Measurements from ENCODE around the gene GSTA4.
"Not testable (repeated sequence)": the region's sequence is repeated elsewhere in the genome, so short reads cannot be mapped to it uniquely, and the experiment has no call there.

Gene GSTA4

DNA sequence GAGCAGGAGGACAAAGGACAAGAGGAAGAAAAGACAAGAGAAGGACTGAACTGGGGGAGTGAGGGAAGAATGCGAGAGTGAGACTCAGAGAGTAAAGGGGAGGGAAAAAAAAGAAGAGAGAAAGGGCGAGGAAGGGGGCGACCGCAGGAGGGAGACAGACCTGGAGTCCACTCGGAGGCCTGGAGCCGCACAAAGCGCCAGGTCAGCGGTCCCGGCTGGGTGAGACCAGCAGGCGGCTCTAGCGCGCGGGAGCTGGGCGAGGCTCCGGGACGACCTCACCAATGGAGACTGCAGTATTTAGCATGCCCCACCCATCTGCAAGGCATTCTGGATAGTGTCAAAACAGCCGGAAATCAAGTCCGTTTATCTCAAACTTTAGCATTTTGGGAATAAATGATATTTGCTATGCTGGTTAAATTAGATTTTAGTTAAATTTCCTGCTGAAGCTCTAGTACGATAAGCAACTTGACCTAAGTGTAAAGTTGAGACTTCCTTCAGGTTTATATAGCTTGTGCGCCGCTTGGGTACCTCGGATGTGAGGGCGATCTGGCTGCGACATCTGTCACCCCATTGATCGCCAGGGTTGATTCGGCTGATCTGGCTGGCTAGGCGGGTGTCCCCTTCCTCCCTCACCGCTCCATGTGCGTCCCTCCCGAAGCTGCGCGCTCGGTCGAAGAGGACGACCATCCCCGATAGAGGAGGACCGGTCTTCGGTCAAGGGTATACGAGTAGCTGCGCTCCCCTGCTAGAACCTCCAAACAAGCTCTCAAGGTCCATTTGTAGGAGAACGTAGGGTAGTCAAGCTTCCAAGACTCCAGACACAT lies at the start of gene GSTA4:
TSS of gene GSTA4 (minus strand) at position 196 of the 824 bp plus-strand sequence. CDS start 1,041 bp downstream, outside the sequence.
- DNase-seq: peak; percentile 96
- in situ Hi-C loops (cut with MboI; ENCODE audit: low pct_unique_long_range_greater_than_20kb, low sequenced_read_pairs): not testable (repeated sequence)

DNA sequence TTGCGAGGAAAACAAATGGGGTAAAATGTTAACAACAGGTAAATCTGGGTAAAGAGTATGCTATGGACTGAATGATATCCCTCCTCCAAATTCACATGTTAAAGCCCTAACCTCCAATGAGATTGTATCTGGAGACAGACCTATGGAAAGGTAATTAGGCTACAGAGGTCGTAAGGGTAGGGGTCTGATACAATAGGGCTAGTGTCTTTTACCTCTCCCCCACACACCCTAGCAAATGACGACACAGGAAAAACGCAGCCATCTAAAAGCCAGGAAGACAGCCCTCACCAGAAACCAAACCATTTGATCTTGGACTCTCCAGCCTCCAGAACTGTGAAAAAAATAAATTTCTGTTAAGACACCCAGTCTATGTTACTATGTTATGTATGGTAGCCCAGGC lies 49.5 kb upstream of the GSTA4 start:
- in situ Hi-C loops (cut with MboI; ENCODE audit: low pct_unique_long_range_greater_than_20kb, low sequenced_read_pairs): no loop called here
- DNase-seq: no peak

DNA sequence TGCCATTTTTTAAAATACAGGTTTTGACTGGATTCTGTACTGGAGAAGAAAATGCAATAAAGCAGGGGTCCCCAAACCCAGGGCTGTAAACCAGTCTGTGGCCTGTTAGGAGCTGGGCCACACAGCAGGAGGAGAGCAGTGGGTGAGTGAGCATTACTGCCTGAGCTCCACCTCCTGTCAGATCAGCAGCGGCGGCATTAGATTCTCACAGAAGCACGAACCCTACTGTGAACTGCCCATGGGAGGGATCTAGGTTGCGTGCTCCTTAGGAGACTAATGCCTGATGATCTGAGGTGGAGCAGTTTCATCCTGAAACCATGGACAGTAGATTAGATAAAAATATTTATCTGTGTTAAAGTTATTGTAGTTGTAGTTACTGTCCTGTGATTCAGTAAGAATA lies 49.0 kb upstream of the GSTA4 start:
- in situ Hi-C loops (cut with MboI; ENCODE audit: low pct_unique_long_range_greater_than_20kb, low sequenced_read_pairs): no loop called here

GRCh38 chr6:53043581-53043980 lies 48.5 kb upstream of the GSTA4 start:
- no peak for DNase-seq
- in situ Hi-C loops (cut with MboI; ENCODE audit: low pct_unique_long_range_greater_than_20kb, low sequenced_read_pairs): no loop called here

More for the DNA sequence above, 49.0 kb upstream of the GSTA4 start:
- no peak for DNase-seq

GRCh38 chr6:53042112-53042511 lies 47.0 kb upstream of the GSTA4 start:
- in situ Hi-C loops (cut with MboI; ENCODE audit: low pct_unique_long_range_greater_than_20kb, low sequenced_read_pairs): no loop called here

DNA sequence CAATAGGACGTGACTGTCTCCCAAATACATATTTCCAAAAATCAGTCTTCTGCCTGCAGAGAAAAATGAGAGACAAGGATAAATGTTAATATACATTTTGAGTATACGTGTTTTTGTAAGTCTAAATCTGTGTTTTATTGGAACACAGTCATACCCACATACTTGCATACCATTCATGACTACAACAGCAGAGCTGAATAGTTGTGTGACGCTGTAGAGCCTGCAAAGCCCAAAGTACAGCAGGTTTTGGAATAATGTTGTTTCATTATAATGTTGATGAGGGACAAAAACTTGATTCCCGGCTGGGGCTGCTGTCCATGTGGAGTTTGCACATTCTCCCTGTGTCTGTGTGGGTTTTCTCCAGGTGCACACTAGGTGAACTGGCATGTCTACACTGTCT lies 46.3 kb upstream of the GSTA4 start:
- in situ Hi-C loops (cut with MboI; ENCODE audit: low pct_unique_long_range_greater_than_20kb, low sequenced_read_pairs): no loop called here
- no peak for DNase-seq

More at GRCh38 chr6:53042112-53042511, 47.0 kb upstream of the GSTA4 start:
- DNase-seq: no peak

DNA sequence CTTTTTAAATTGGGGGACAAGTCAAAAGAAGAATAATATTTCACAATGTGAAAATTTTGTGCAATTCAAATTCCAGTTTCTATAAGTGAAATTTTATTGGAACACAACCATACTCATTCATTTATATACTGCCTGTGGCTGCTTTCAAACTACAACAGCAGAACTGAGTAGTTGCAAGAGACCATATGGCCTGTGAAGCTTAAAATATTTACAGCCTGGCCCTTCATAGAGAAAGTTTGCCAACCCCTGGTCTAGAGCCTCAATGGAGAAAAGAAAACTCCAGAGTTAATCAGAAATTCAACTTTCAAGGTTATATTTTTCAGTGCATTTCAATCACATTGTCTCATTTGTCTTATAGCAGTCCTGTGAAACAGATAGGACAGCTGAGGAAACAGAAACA lies 43.5 kb upstream of the GSTA4 start:
- in situ Hi-C loops (cut with MboI; ENCODE audit: low pct_unique_long_range_greater_than_20kb, low sequenced_read_pairs): no loop called here
- no peak for DNase-seq

DNA sequence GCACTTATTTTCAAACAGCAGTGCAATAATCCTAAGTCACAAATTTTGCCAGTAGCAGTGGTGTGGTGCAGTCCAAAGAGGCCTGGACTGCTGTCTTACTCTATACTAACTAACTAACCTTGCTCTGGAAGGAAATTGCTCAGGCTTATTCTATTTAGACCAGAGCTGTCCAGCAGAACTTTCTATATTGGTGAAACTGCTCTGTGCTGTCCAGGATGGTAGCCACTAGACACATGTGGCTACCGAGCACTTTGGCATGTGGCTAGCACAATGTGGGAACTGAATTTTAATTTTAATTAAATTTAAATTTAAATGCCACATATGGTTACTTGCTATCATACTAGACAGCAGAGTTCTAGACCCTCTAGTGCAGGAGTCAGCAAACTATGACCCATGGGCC lies 43.1 kb upstream of the GSTA4 start:
- DNase-seq: no peak
- in situ Hi-C loops (cut with MboI; ENCODE audit: low pct_unique_long_range_greater_than_20kb, low sequenced_read_pairs): no loop called here

- no peak for DNase-seq
- in situ Hi-C loops (cut with MboI; ENCODE audit: low pct_unique_long_range_greater_than_20kb, low sequenced_read_pairs): no loop called here
These were observed 40.6 kb upstream of the GSTA4 start for GRCh38 chr6:53035549-53036213.

DNA sequence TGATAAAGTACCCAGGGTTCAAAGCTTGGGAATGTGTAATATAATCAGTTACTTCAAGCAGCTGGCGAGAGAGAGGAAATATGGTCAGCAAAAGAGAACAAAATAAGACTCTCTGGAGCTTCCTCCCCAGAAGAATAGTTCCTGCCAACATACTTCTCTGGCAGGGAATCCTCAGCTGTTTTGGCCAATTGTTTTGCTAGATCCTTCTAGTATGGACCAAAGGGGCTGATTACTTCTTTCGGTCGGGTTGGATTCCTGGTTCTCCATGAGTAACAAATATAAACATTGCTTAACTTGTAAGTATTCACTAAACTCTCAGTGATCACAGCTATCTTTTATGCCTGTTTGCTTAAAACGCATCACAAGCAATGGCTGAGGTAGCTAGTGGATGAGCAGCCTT lies 38.7 kb upstream of the GSTA4 start:
- in situ Hi-C loops (cut with MboI; ENCODE audit: low pct_unique_long_range_greater_than_20kb, low sequenced_read_pairs): no loop called here
- no peak for DNase-seq

DNA sequence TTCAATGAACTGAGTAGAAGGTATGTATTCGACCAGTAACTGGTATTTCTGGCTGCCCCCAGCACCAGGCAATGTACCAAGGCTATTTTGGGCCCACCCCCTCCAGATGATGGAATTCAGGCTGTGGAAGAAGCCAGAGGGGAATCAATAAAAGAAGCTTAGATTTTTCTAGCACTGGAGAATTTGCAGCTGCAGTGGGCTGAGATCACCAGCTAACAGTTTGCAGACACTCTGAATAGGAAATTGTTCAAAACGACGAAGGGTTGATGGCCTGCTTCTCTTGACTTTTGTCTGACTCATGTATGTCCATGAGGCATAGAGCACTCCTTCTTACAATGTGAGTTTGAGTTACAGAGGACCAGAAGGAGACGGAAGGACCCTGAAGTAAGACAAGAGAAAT lies 37.8 kb upstream of the GSTA4 start:
- in situ Hi-C loops (cut with MboI; ENCODE audit: low pct_unique_long_range_greater_than_20kb, low sequenced_read_pairs): no loop called here
- no peak for DNase-seq

- DNase-seq: no peak
- in situ Hi-C loops (cut with MboI; ENCODE audit: low pct_unique_long_range_greater_than_20kb, low sequenced_read_pairs): no loop called here
These were observed 36.2 kb upstream of the GSTA4 start for GRCh38 chr6:53031281-53031680.

- DNase-seq: no peak
- in situ Hi-C loops (cut with MboI; ENCODE audit: low pct_unique_long_range_greater_than_20kb, low sequenced_read_pairs): no loop called here
These were observed 34.7 kb upstream of the GSTA4 start for GRCh38 chr6:53029761-53030160.

- in situ Hi-C loops (cut with MboI; ENCODE audit: low pct_unique_long_range_greater_than_20kb, low sequenced_read_pairs): no loop called here
- no peak for DNase-seq
These were observed 34.2 kb upstream of the GSTA4 start for GRCh38 chr6:53029257-53029656.

DNA sequence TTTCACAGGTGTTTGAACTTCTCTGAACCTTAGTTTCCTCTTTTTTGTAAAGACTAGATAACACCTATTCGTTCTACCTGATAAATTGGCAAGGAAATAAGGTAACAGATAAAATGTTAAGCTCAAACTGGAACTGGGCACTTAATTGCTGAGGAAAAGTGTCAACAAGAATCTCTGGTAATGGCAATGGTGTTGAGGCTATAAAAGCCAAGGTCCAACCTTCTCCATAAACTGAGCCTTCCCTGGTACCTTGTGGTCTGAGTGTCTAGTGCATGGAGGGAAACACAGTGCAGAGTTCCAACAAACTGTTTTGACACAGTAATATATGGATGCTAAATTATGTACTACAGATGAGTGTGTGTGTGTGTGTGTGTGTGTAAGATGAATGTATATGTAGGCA lies 33.4 kb upstream of the GSTA4 start:
- DNase-seq: no peak
- in situ Hi-C loops (cut with MboI; ENCODE audit: low pct_unique_long_range_greater_than_20kb, low sequenced_read_pairs): no loop called here

DNA sequence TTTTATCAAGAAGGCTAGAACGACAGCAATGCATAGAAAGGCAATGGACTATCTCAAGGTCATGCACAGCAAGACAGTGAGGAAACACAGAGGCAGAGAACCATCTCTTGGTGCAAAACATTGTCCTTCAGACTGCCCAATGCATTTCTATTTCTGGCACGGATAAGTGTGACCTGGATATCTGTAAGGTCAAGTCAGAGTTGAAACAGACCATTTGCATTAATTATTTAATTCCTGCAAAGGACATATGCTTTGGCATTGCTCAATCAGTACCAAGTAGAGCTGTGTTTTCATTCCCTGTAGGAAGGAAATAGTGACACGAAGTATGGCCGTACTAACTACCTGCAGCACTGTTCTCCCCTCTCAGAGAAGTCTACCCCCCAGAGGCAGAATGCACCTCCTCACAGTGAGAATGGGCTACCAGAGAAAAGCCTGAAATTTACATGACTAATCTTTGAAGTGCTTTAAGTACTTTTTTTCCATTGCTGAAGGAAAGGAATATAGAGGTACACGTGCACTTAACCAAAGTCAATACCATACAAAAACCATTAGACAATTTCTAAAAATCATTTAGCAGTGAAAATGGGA lies 32.1 kb upstream of the GSTA4 start:
- in situ Hi-C loops (cut with MboI; ENCODE audit: low pct_unique_long_range_greater_than_20kb, low sequenced_read_pairs): no loop called here

GRCh38 chr6:53026526-53026925 lies 31.4 kb upstream of the GSTA4 start:
- no peak for DNase-seq
- in situ Hi-C loops (cut with MboI; ENCODE audit: low pct_unique_long_range_greater_than_20kb, low sequenced_read_pairs): no loop called here

More for the DNA sequence above, 32.1 kb upstream of the GSTA4 start:
- no peak for DNase-seq

- in situ Hi-C loops (cut with MboI; ENCODE audit: low pct_unique_long_range_greater_than_20kb, low sequenced_read_pairs): no loop called here
- DNase-seq: no peak
These were observed 28.2 kb upstream of the GSTA4 start for GRCh38 chr6:53023323-53023722.

DNA sequence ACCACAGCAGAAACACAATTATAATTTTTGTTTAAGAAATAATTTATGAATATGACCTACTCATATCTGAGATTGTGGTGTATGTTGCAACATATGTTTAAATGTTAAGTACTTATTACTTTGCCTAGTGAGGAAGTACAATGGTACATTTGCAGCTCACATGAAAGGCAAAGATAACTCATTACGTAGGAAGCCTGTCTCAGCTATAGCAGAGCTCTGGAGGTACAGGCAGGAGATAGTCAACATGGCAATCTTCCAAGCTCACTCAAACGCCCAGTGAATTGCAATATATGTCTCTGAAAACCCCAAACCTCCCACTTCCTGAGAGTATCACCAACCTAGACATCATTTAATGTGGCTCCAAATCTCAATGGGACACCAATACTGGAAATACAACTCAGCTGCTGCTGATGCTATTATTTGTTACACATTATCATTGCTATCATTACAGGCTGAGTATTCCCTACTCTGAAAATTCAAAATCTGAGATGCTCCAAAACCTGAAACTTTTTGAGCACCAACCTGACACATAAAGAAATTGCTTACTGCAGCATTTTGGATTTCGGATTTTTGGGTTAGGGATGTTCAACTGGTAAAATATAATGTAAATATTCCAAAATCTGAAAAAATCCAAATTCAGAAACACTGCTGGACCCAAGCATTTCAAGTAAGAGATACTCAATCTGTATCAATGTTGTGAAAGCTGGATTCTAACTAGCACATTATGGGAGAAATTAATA lies 25.1 kb upstream of the GSTA4 start:
- peak; percentile 64 for DNase-seq
- in situ Hi-C loops (cut with MboI; ENCODE audit: low pct_unique_long_range_greater_than_20kb, low sequenced_read_pairs): no loop called here

DNA sequence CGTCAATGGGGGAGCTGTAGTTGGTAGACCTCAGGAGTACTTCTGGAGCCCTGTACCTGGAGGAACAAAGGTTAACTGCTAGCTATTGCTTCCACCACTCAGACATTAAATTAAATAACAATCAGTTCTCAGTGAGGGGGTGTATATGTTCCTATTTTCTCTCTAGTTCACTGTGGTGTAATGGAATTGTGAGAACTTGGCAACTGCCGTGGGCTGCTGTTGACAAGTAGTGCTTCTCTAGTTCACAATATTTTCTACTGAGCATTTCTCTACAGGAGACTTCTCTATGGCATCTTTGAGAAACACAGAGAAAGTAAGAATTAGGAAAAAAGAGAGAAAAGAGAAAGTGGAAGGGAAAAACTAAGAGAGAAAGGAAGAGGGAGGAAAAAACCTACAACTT lies 23.4 kb upstream of the GSTA4 start:
- no peak for DNase-seq
- in situ Hi-C loops (cut with MboI; ENCODE audit: low pct_unique_long_range_greater_than_20kb, low sequenced_read_pairs): no loop called here
